Measurements from ENCODE around the gene CD3E.
A peak's percentile ranks its signal among the peaks of the same experiment; 100 is the strongest.

The CD3E gene

GRCh38 chr11:118304568-118305248, at the start of gene CD3E:
TSS of gene CD3E (plus strand) at chr11:118304730. CDS start at chr11:118304953, 223 bp downstream.
- H3K4me1 ChIP-seq (ENCODE audit: insufficient read depth, low read length, poor library complexity, severe bottlenecking) = peaks cover 55% of the 10 kb centered on the region
- H2AFZ ChIP-seq (ENCODE audit: low read length) = peak within 1 kb of the TSS; percentile 59
- H3K36me3 ChIP-seq (ENCODE audit: insufficient read depth, low read length) = peaks cover 11% of the 10 kb centered on the region; the same call in 1 of the 2 replicates
- no peaks in the 10 kb centered on the region for H3K27me3 ChIP-seq (ENCODE audit: insufficient read depth, low read length, poor library complexity, severe bottlenecking)
- peaks cover 3% of the 10 kb centered on the region for H4K20me1 ChIP-seq (ENCODE audit: insufficient read depth, low read length, poor library complexity, severe bottlenecking)
- TF ChIP-seq EZH2phosphoT487 (IDR thresholded peaks at IDR 0.05; ENCODE audit: borderline replicate concordance) (no peak), CTCF (conservative IDR thresholded peaks at IDR 0.05; ENCODE audit: low read length) (no peak)
- peaks cover 77% of the 10 kb centered on the region for H3K79me2 ChIP-seq (ENCODE audit: insufficient read depth, low read length)
- H3K9ac ChIP-seq (ENCODE audit: low read depth, low read length, poor library complexity, severe bottlenecking) = peak within 1 kb of the TSS; percentile 98
- 0 out of 2 replicates have a peak, but pooled peaks cover 4% of the 10 kb centered on the region for H3F3A ChIP-seq (ENCODE audit: low read depth)
- H3K4me2 ChIP-seq (ENCODE audit: low read depth, low read length, poor library complexity, severe bottlenecking) = peak within 1 kb of the TSS; percentile 89
- no peaks in the 10 kb centered on the region for H3K9me2 ChIP-seq (replicated peaks; ENCODE audit: low read depth, low read length)
- H3K9me3 ChIP-seq (ENCODE audit: insufficient read depth, low read depth, low read length) = no peaks in the 10 kb centered on the region
- H3K4me3 ChIP-seq (ENCODE audit: low read length, poor library complexity, severe bottlenecking) = peak within 1 kb of the TSS; percentile 87

- Histone ChIP-seq H3K4me1 (ENCODE audit: insufficient read depth, low read length, poor library complexity, severe bottlenecking) (no peaks in the 10 kb centered on the region), H2AFZ (ENCODE audit: low read length) (no peak overlapping the region), H3K4me3 (ENCODE audit: low read length, poor library complexity, severe bottlenecking) (no peak overlapping the region), H3K4me2 (ENCODE audit: low read depth, low read length, poor library complexity, severe bottlenecking) (no peak overlapping the region), H3K9me3 (ENCODE audit: insufficient read depth, low read depth, low read length) (peaks cover 2% of the 10 kb centered on the region; the same call in 1 of the 2 replicates), H4K20me1 (ENCODE audit: insufficient read depth, low read length, poor library complexity, severe bottlenecking) (no peaks in the 10 kb centered on the region), H3K9ac (ENCODE audit: low read depth, low read length, poor library complexity, severe bottlenecking) (no peak overlapping the region), H3K79me2 (ENCODE audit: insufficient read depth, low read length) (no peaks in the 10 kb centered on the region), H3K9me2 (replicated peaks; ENCODE audit: low read depth, low read length) (no peaks in the 10 kb centered on the region), H3K36me3 (ENCODE audit: insufficient read depth, low read length) (no peaks in the 10 kb centered on the region), H3F3A (ENCODE audit: low read depth) (no peaks in the 10 kb centered on the region), H3K27me3 (ENCODE audit: insufficient read depth, low read length, poor library complexity, severe bottlenecking) (peaks cover 64% of the 10 kb centered on the region)
- TF ChIP-seq CTCF (conservative IDR thresholded peaks at IDR 0.05; ENCODE audit: low read length) (peak; percentile 68), EZH2phosphoT487 (IDR thresholded peaks at IDR 0.05; ENCODE audit: borderline replicate concordance) (no peak)
Measured at GRCh38 chr11:118258410-118258809, 46.1 kb upstream of the CD3E start.

- H3K4me2 ChIP-seq (ENCODE audit: low read depth, low read length, poor library complexity, severe bottlenecking) = no peak overlapping the region
- no peak overlapping the region for H2AFZ ChIP-seq (ENCODE audit: low read length)
- TF ChIP-seq EZH2phosphoT487 (IDR thresholded peaks at IDR 0.05; ENCODE audit: borderline replicate concordance) (no peak), CTCF (conservative IDR thresholded peaks at IDR 0.05; ENCODE audit: low read length) (no peak)
- peaks cover 4% of the 10 kb centered on the region for H3K4me1 ChIP-seq (ENCODE audit: insufficient read depth, low read length, poor library complexity, severe bottlenecking)
- no peaks in the 10 kb centered on the region for H4K20me1 ChIP-seq (ENCODE audit: insufficient read depth, low read length, poor library complexity, severe bottlenecking)
- H3K9me3 ChIP-seq (ENCODE audit: insufficient read depth, low read depth, low read length) = peaks cover 2% of the 10 kb centered on the region; the same call in 1 of the 2 replicates
- no peaks in the 10 kb centered on the region for H3F3A ChIP-seq (ENCODE audit: low read depth)
- H3K4me3 ChIP-seq (ENCODE audit: low read length, poor library complexity, severe bottlenecking) = no peak overlapping the region
- no peaks in the 10 kb centered on the region for H3K79me2 ChIP-seq (ENCODE audit: insufficient read depth, low read length)
- H3K9ac ChIP-seq (ENCODE audit: low read depth, low read length, poor library complexity, severe bottlenecking) = no peak overlapping the region
- peaks cover 64% of the 10 kb centered on the region for H3K27me3 ChIP-seq (ENCODE audit: insufficient read depth, low read length, poor library complexity, severe bottlenecking)
- H3K36me3 ChIP-seq (ENCODE audit: insufficient read depth, low read length) = no peaks in the 10 kb centered on the region
- no peaks in the 10 kb centered on the region for H3K9me2 ChIP-seq (replicated peaks; ENCODE audit: low read depth, low read length)
Measured at GRCh38 chr11:118259138-118259537, 45.4 kb upstream of the CD3E start.

Data from Loucy (cell line).